Choroid plexus epithelial cell (primary cell): ENCODE results near the gene RRAGC.
A peak's percentile ranks its signal among the peaks of the same experiment; 100 is the strongest.

Experiments used
- DNase-seq: peaks from one replicate; pipeline ENCODE4 v3.0.0-alpha.2; 2010; ENCODE audit warnings: low read depth
- H3K4me3 ChIP-seq: 2 replicates; pipeline ENCODE4 v1.5.1; 2011; ENCODE audit warnings: low read depth, mild to moderate bottlenecking, control low read depth, low read length, moderate library complexity
- TF ChIP-seq, protein P1 (sequence below): conservative IDR thresholded peaks from 2 replicates; pipeline ENCODE4 v1.5.1; 2011; ENCODE audit warnings: low read depth, mild to moderate bottlenecking, control low read depth, inconsistent platforms, low read length, moderate library complexity

RRAGC gene

DNA sequence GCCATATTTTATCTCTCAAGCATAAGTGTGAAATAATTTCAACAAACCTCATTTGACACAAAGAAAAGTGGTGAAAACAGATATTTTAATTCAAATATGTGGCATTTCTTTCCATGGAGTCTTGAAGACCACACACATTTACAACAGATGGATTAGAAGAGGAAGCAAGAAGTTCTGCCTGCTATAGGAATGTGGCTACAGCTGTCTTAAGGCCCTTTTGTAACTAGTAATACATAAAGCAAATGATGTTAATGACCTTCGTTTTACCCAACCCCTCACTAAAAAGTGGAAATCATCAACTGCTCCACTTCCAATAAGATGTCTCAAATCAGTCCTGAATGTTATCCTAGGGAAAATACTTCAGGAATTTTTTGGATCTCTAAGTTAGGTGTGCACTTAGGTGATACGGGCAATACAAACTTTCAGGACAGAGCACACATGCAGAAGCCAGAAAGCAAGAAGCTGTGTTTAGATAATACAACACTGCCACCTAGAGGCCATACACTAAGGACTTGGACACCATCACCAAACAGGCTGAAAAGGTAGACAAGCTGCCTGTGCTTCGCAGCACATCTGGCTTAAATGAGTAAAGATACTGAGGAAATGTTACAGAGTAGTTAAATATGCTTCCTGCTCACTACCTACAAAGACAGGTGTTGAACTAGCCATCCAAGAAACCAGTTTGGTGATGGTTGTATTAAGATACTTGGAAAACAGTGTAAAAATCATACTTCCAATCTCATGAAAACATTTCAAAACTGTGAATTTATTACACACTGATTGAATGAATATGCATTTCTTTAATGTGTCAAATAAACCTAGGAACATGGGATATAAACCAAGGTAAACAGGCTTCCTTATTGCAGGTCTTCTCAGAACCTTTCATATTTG, 24.4 kb downstream of the RRAGC start:
- TF ChIP-seq, protein P1, sequence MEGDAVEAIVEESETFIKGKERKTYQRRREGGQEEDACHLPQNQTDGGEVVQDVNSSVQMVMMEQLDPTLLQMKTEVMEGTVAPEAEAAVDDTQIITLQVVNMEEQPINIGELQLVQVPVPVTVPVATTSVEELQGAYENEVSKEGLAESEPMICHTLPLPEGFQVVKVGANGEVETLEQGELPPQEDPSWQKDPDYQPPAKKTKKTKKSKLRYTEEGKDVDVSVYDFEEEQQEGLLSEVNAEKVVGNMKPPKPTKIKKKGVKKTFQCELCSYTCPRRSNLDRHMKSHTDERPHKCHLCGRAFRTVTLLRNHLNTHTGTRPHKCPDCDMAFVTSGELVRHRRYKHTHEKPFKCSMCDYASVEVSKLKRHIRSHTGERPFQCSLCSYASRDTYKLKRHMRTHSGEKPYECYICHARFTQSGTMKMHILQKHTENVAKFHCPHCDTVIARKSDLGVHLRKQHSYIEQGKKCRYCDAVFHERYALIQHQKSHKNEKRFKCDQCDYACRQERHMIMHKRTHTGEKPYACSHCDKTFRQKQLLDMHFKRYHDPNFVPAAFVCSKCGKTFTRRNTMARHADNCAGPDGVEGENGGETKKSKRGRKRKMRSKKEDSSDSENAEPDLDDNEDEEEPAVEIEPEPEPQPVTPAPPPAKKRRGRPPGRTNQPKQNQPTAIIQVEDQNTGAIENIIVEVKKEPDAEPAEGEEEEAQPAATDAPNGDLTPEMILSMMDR = peak; percentile 81
- DNase-seq = peak; percentile 94
- no peak overlapping the region for H3K4me3 ChIP-seq

DNA sequence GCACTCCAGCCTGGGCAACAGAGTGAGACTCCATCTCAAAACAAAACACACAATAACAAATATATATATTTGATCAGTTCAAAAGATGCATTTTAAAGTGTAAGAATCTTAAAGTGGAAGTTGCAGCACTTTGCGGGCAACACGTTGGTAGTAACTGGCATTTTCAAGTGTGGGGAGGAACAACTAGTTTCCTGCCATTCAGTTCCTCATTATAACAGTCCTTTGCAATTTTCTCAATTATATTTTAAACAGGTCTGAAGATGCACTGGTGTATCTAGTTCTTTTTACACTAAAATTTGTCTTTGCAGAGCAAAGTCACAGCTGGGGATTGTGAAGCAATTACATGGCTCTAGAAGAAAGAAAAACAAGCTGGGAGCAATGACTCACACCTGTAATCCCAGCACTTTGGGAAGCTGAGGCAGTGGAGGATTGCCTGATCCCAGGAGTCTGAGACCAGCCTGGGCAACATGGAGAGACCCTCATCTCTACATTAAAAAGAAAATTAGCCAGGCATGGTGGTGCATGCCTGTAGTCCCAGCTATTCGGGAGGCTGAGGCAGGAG, 25.3 kb downstream of the RRAGC start:
- no peak overlapping the region for H3K4me3 ChIP-seq
- TF ChIP-seq, protein P1 = no peak
- no peak for DNase-seq

DNA sequence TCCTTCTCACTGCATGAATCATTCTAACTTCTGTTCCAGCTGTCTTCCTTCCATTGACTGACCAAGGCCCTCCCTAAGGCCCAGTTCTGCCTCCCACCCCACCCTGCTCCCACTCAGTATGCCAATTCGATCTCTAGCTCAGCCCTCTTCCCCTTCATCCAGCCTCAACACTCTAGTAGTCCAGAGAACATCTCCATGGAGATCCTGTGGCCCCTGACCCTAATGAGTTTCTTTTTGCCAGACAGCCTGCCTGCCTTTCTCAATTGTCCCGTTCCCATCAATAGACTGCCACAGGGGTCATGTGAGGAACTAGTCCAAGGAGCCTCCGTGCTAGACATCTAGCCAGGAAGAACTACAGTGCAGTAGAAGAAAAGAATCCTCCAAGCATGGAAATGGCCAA, 26.4 kb downstream of the RRAGC start:
- no peak for DNase-seq
- H3K4me3 ChIP-seq = no peak overlapping the region
- TF ChIP-seq, protein P1 = no peak

GRCh38 chr1:38832370-38832734, 27.2 kb downstream of the RRAGC start:
- TF ChIP-seq, protein P1 = no peak
- no peak for DNase-seq
- H3K4me3 ChIP-seq = no peak overlapping the region

DNA sequence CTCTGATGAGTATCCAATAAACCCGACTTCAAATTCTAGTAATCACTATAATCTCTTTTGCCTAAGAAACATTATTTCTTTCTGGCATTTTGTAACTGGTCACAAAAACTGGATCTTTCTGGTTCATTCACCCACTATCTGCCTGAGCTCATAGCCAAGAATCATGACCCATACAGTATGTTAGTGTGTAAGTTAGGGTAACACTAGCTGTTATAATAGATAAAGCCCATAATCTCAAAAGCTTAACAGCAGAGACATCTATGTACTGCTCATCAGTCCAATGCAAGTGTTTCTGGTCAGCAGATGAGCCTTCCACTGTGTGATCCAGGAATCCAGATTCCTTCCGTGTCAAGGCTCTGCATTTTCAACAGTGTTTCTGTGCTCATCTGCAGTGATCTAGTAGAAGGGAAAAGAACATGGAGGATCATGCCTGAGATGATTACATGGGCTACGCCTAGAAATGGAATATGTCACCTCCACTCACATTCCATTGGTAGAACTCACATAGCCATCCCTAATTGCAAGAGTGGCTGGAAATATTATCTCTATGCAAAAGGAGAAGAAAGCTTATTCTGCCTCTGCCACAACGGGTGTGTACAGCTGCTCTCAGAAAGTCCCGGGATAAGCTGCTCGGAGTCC, 27.7 kb downstream of the RRAGC start:
- TF ChIP-seq, protein P1 = no peak
- no peak overlapping the region for H3K4me3 ChIP-seq
- DNase-seq = no peak

DNA sequence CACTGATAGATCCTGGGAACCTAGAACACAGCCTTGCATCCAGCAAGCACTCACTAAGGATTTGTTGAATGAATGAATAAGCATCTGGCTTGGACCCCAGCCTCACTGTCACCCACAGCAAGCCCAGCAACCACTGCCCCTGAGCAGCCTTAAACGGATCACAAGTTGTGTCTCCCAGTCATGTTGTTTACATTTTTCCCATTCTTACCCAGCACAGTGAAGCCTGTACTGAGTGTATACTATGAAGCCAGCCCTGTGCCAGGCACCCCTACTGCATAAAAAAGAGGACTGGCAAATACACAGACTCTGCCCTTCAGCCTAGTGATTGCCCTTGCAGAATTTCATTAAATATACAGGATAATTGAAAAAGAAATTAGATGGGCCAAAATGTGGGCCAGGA, 30.2 kb downstream of the RRAGC start:
- no peak overlapping the region for H3K4me3 ChIP-seq
- DNase-seq = peak; percentile 23
- TF ChIP-seq, protein P1 = no peak
